GM12878 (cell line): Measurements from ENCODE around the gene OR6B2. TPM values are rescaled to one million over a fixed set of nuclear protein-coding genes. Genes with fewer than 3 reads are reported as not detected.

Source experiments
- CEBPZ ChIP-seq: fragments of 150-350 bp; IDR thresholded peaks from 2 replicates; pipeline ENCODE4 v1.6.1; 2016; ENCODE audit warnings: low read depth, low read length
- CHD1 ChIP-seq: IDR thresholded peaks from 2 replicates; pipeline ENCODE4 v1.6.1; 2012; ENCODE audit warnings: low read depth, low read length, improper control_type of control experiment
- GATAD2B ChIP-seq: fragments of 450-650 bp; conservative IDR thresholded peaks from 2 replicates; pipeline ENCODE4 v1.6.1; 2017; ENCODE audit warnings: low read depth, mild to moderate bottlenecking, moderate library complexity
- PRDM15 ChIP-seq: fragments of 450-650 bp; formaldehyde crosslinking; IDR thresholded peaks from 2 replicates; pipeline ENCODE4 v1.4.0; 2020; ENCODE audit warnings: mild to moderate bottlenecking, moderate library complexity
- RBBP5 ChIP-seq: fragments of 200-600 bp; sonication (generic); conservative IDR thresholded peaks from 2 replicates; pipeline ENCODE4 v1.6.1; 2016
- YBX1 ChIP-seq: fragments of 450-650 bp; IDR thresholded peaks from 2 replicates; pipeline ENCODE4 v1.6.1; 2016; ENCODE audit warnings: antibody characterized with exemption
- ZNF24 ChIP-seq: fragments of 450-650 bp; IDR thresholded peaks from 2 replicates; pipeline ENCODE4 v1.6.1; 2017; ENCODE audit warnings: antibody characterized with exemption, mild to moderate bottlenecking
- ZZZ3 ChIP-seq: IDR thresholded peaks from 2 replicates; pipeline ENCODE4 v1.6.1; 2011; ENCODE audit warnings: low read depth; ENCODE audit not compliant: control insufficient read depth, insufficient read length
- polyA plus RNA-seq, 11 experiments: library from polyadenylated mRNA; depleted of rRNA in 4 of 11; unstranded in 6 of 11; stranded (reverse) in 5 of 11; fragments of >200 nt; fragmentation: Nextera tagmentation in 4 of 11; fragmentation: Illumina TruSeq in 1 of 11; extraction: Ambion mirVana in 4 of 11; extraction: Trizol in 1 of 11; gene quantifications; 1 replicate in 1 of 11; 2 replicates in 10 of 11; pipeline versions ENCODE4 v1.2.1 to v1.2.3, GENCODE V29; 2011 to 2016; ENCODE audit warnings: inconsistent platforms in 2 of 11, missing spikeins in 2 of 11, low read depth in 1 of 11
- total RNA-seq, 4 experiments: library from RNA; depleted of rRNA in 3 of 4; stranded (reverse); fragments of >200 nt in 3 of 4; fragmentation: Illumina TruSeq in 1 of 4; extraction: Trizol in 1 of 4; gene quantifications; 2 replicates each; pipeline versions ENCODE4 v1.2.1 to v1.2.3, GENCODE V29; 2013 to 2021

The OR6B2 gene
- total and polyA plus RNA-seq, 10 of the 15 experiments (the other 5 are each of a cell fraction or from before 2014, with no cell fraction given) = not detected

- no peak for TF ChIP-seq CEBPZ
- no peak for TF ChIP-seq YBX1
- no peak for TF ChIP-seq GATAD2B
- no peak for TF ChIP-seq CHD1
- TF ChIP-seq ZNF24 = no peak
- no peak for TF ChIP-seq PRDM15 (CRISPR knock-in tag)
- TF ChIP-seq RBBP5 = no peak
- no peak for TF ChIP-seq ZZZ3
Observed at GRCh38 chr2:240051697-240052096, 21.5 kb upstream of the OR6B2 start (continued).
